K562 (cell line): ENCODE results near the gene FBLIM1. TPM values are rescaled to one million over a fixed set of nuclear protein-coding genes. Genes with fewer than 3 reads are reported as not detected.

Experiments used
- ARID1B ChIP-seq: fragments of 450-650 bp; IDR thresholded peaks from 2 replicates; pipeline ENCODE4 v1.6.1; 2016; ENCODE audit warnings: antibody characterized with exemption, mild to moderate bottlenecking, inconsistent platforms
- CAMTA2 ChIP-seq: fragments of 250-450 bp; sonication (Bioruptor Pico); conservative IDR thresholded peaks from 2 replicates; pipeline ENCODE4 v1.5.1; 2022
- CBFA2T3 ChIP-seq: fragments of 450-650 bp; IDR thresholded peaks from 2 replicates; pipeline ENCODE4 v1.6.1; 2017
- CBX3 ChIP-seq, 2 experiments: IDR thresholded peaks; 1 replicate in 1 of 2; 2 replicates in 1 of 2; pipeline ENCODE4 v1.6.1; 2012; ENCODE audit warnings: inconsistent platforms in 2 of 2, low read length in 2 of 2, borderline replicate concordance in 1 of 2, control low read depth in 1 of 2
- CSDE1 ChIP-seq, 2 experiments: fragments of 450-650 bp; IDR thresholded peaks; 2 replicates each; pipeline ENCODE4 v1.6.1; 2016; ENCODE audit warnings: mild to moderate bottlenecking in 1 of 2
- E2F3 ChIP-seq: fragments of 250-450 bp; sonication (Bioruptor Pico); IDR thresholded peaks from 2 replicates; pipeline ENCODE4 v1.4.0; 2020; ENCODE audit warnings: mild to moderate bottlenecking
- ELF2 ChIP-seq: fragments of 250-450 bp; sonication (Bioruptor Pico); IDR thresholded peaks from 2 replicates; pipeline ENCODE4 v1.5.0; 2021; ENCODE audit warnings: mild to moderate bottlenecking
- ETS2 ChIP-seq: IDR thresholded peaks from 2 replicates; pipeline ENCODE4 v1.6.1; 2016; ENCODE audit warnings: borderline replicate concordance, missing genetic modification characterization, mild to moderate bottlenecking, moderate library complexity, missing compliant biosample characterization; ENCODE audit not compliant: poor library complexity, severe bottlenecking
- FOSL1 ChIP-seq: fragments of 200-800 bp; sonication (Bioruptor generic); conservative IDR thresholded peaks from 2 replicates; pipeline ENCODE4 v1.6.1; 2016; ENCODE audit warnings: missing genetic modification characterization, missing compliant biosample characterization
- JUN ChIP-seq, 2 experiments: sonication (generic) in 1 of 2; formaldehyde crosslinking in 1 of 2; IDR thresholded peaks; 2 replicates each; pipeline versions ENCODE4 v1.6.1 to v1.8.0; 2012 to 2022; ENCODE audit warnings: borderline replicate concordance in 2 of 2, mild to moderate bottlenecking in 2 of 2, improper control_type of control experiment in 1 of 2, low read depth in 1 of 2, low read length in 1 of 2, missing genetic modification reagents in 1 of 2
- KLF10 ChIP-seq: fragments of 250-450 bp; sonication (Bioruptor Pico); IDR thresholded peaks from 2 replicates; pipeline ENCODE4 v1.6.1; 2021; ENCODE audit warnings: matching md5 sums
- MAFF ChIP-seq: IDR thresholded peaks from 2 replicates; pipeline ENCODE4 v1.6.1; 2012; ENCODE audit warnings: low read length, improper control_type of control experiment
- MED1 ChIP-seq: sonication (generic); formaldehyde crosslinking; IDR thresholded peaks from 2 replicates; pipeline ENCODE4 v1.8.1; 2023; ENCODE audit warnings: missing genetic modification reagents, borderline replicate concordance
- NRF1 ChIP-seq, 2 experiments: fragments of 450-650 bp; IDR thresholded peaks in 1 of 2; conservative IDR thresholded peaks in 1 of 2; 2 replicates each; pipeline ENCODE4 v1.6.1; 2014; ENCODE audit warnings: mild to moderate bottlenecking in 2 of 2
- PCBP1 ChIP-seq: fragments of 200-400 bp; formaldehyde crosslinking; IDR thresholded peaks from 2 replicates; pipeline ENCODE4 v1.6.1; 2018; ENCODE audit warnings: mild to moderate bottlenecking, low read depth, low read length; ENCODE audit not compliant: poor library complexity, severe bottlenecking
- RCOR1 ChIP-seq, 2 experiments: IDR thresholded peaks; 2 replicates each; pipeline ENCODE4 v1.6.1; 2012; ENCODE audit warnings: low read depth in 2 of 2, low read length in 2 of 2, borderline replicate concordance in 1 of 2, improper control_type of control experiment in 1 of 2
- RUNX1 ChIP-seq: sonication (generic); IDR thresholded peaks from 2 replicates; pipeline ENCODE4 v1.6.1; 2016; ENCODE audit warnings: antibody characterized with exemption, low read depth
- TAL1 ChIP-seq: fragments of 450-650 bp; IDR thresholded peaks from 2 replicates; pipeline ENCODE4 v1.6.1; 2016; ENCODE audit warnings: mild to moderate bottlenecking
- TCF15 ChIP-seq: fragments of 250-450 bp; sonication (Bioruptor Pico); IDR thresholded peaks from 2 replicates; pipeline ENCODE4 v1.8.0; 2022; ENCODE audit warnings: moderate library complexity, mild to moderate bottlenecking, inconsistent platforms
- ZNF134 ChIP-seq: fragments of 250-450 bp; sonication (Bioruptor Pico); conservative IDR thresholded peaks from 2 replicates; pipeline ENCODE4 v1.4.0; 2020
- ZNF57 ChIP-seq: fragments of 450-650 bp; formaldehyde crosslinking; IDR thresholded peaks from 2 replicates; pipeline ENCODE4 v1.4.0; 2020; ENCODE audit warnings: mild to moderate bottlenecking, moderate library complexity
- polyA plus RNA-seq, 8 experiments: library from polyadenylated mRNA; depleted of rRNA in 4 of 8; stranded (reverse) in 5 of 8; unstranded in 3 of 8; fragments of >200 nt; fragmentation: Nextera tagmentation in 2 of 8; fragmentation: Illumina TruSeq in 1 of 8; extraction: Ambion mirVana in 2 of 8; extraction: Trizol in 1 of 8; gene quantifications; 2 replicates each; pipeline versions ENCODE4 v1.2.1 to v1.2.3, GENCODE V29; 2011 to 2014; ENCODE audit warnings: inconsistent platforms in 1 of 8, missing spikeins in 1 of 8
- total RNA-seq, 7 experiments: library from RNA; depleted of rRNA in 6 of 7; stranded (reverse); fragments of >200 nt in 6 of 7; fragmentation: Illumina TruSeq in 2 of 7; extraction: Trizol in 2 of 7; gene quantifications; 2 replicates each; pipeline versions ENCODE4 v1.2.1 to v1.2.3, GENCODE V29; 2011 to 2021; ENCODE audit warnings: low replicate concordance in 1 of 7
- TF ChIP-seq, protein P1 (sequence below), 2 experiments: fragments of 450-650 bp in 1 of 2; sonication (generic) in 1 of 2; formaldehyde crosslinking; conservative IDR thresholded peaks; 2 replicates each; pipeline versions ENCODE4 v1.4.0 to v1.8.1; 2020 to 2022; ENCODE audit warnings: mild to moderate bottlenecking in 1 of 2, missing genetic modification reagents in 1 of 2
- TF ChIP-seq, protein P2 (sequence below): fragments of 250-450 bp; sonication (Bioruptor Pico); IDR thresholded peaks from 2 replicates; pipeline ENCODE4 v1.5.0; 2021

FBLIM1 gene
- total and polyA plus RNA-seq, 9 of the 15 experiments (the other 6 are each of a cell fraction or from before 2014, with no cell fraction given) = 0.14 to 0.24 TPM; not detected in 7

DNA sequence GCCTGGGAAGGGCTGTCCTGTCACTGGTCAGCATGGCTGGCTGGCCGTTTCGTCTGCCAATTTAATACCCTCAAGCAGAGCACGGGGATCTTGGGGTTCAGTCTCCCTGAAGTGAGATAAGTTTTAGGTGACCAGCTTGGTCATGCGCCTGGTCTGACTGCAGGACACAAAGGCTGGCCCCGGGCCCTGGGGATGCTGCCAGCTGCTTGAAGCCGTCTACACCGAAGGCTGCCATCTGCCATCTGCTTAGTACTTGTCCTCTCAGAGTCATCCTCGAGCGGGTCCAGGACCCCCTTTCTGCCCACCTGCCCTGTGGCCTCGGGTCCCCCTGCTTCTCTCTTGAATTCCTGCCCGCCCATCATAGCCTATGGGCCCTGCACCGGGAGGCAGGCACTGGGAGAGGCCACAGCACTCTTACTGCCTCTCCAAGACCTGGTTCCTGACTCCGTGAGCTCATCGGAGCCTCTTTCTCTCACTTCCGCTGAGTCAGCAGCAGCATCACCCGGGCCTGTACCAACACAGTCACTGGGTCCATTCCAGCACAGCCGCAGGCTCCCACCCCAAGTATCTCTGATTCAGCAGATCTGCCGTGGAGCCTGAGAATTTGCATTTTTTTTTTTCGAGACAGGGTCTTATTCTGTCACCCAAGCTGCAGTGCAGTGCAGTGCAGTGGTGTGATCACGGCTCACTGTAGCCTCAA lies 7.0 kb downstream of the FBLIM1 start (continued):
- TF ChIP-seq, protein P1, sequence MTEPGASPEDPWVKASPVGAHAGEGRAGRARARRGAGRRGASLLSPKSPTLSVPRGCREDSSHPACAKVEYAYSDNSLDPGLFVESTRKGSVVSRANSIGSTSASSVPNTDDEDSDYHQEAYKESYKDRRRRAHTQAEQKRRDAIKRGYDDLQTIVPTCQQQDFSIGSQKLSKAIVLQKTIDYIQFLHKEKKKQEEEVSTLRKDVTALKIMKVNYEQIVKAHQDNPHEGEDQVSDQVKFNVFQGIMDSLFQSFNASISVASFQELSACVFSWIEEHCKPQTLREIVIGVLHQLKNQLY (CRISPR knock-in tag; conservative IDR thresholded peaks at IDR 0.05) = no peak
- TF ChIP-seq KLF10 (no peak), RCOR1 (IDR thresholded peaks at IDR 0.05; ENCODE audit: borderline replicate concordance in 1 of 2, low read depth in 2 of 2, low read length in 2 of 2) (peak in 1 of 2 experiments; percentile 77; a peak in 2 of 4 replicates), RUNX1 (no peak), PCBP1 (no peak), MAFF (peak; percentile 95), CBFA2T3 (peak; percentile 5; the same call in 1 of the 2 replicates), TCF15 (CRISPR knock-in tag) (no peak), CSDE1 (IDR thresholded peaks at IDR 0.05) (no peak), ZNF134 (CRISPR knock-in tag) (no peak), ARID1B (no peak), CBX3 (IDR thresholded peaks at IDR 0.05; ENCODE audit: borderline replicate concordance in 1 of 2, low read length in 2 of 2) (no peak), JUN (IDR thresholded peaks at IDR 0.05; ENCODE audit: borderline replicate concordance, low read depth, low read length) (peak; percentile 42; the same call in 1 of the 2 replicates), JUN (CRISPR knock-in tag; IDR thresholded peaks at IDR 0.05; ENCODE audit: borderline replicate concordance) (no peak), MED1 (CRISPR knock-in tag) (no peak), E2F3 (CRISPR knock-in tag) (no peak), FOSL1 (tag) (peak; percentile 82), ETS2 (no peak), CAMTA2 (no peak), TAL1 (no peak), ZNF57 (CRISPR knock-in tag) (no peak), ELF2 (CRISPR knock-in tag) (no peak), NRF1 (conservative IDR thresholded peaks at IDR 0.05 in 1 of 2, IDR thresholded peaks at IDR 0.05 in 1 of 2) (peak; percentile 54 to 63; a peak in 3 of 4 replicates)
- TF ChIP-seq, protein P2, sequence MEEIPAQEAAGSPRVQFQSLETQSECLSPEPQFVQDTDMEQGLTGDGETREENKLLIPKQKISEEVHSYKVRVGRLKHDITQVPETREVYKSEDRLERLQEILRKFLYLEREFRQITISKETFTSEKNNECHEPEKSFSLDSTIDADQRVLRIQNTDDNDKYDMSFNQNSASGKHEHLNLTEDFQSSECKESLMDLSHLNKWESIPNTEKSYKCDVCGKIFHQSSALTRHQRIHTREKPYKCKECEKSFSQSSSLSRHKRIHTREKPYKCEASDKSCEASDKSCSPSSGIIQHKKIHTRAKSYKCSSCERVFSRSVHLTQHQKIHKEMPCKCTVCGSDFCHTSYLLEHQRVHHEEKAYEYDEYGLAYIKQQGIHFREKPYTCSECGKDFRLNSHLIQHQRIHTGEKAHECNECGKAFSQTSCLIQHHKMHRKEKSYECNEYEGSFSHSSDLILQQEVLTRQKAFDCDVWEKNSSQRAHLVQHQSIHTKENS (CRISPR knock-in tag) = no peak
- TF ChIP-seq, all 486 proteins: peak for 23
